VCaP (cell line): ENCODE results near the gene GRHPR.
A peak's percentile ranks its signal among the peaks of the same experiment; 100 is the strongest.

Experiments used
- H3K27ac ChIP-seq: fragments of 450-650 bp; 2 replicates; pipeline ENCODE4 v1.5.1; 2017
- CTCF ChIP-seq: fragments of 450-650 bp; conservative IDR thresholded peaks from 2 replicates; pipeline ENCODE4 v1.5.1; 2017; ENCODE audit warnings: mild to moderate bottlenecking, moderate library complexity

The GRHPR gene

DNA sequence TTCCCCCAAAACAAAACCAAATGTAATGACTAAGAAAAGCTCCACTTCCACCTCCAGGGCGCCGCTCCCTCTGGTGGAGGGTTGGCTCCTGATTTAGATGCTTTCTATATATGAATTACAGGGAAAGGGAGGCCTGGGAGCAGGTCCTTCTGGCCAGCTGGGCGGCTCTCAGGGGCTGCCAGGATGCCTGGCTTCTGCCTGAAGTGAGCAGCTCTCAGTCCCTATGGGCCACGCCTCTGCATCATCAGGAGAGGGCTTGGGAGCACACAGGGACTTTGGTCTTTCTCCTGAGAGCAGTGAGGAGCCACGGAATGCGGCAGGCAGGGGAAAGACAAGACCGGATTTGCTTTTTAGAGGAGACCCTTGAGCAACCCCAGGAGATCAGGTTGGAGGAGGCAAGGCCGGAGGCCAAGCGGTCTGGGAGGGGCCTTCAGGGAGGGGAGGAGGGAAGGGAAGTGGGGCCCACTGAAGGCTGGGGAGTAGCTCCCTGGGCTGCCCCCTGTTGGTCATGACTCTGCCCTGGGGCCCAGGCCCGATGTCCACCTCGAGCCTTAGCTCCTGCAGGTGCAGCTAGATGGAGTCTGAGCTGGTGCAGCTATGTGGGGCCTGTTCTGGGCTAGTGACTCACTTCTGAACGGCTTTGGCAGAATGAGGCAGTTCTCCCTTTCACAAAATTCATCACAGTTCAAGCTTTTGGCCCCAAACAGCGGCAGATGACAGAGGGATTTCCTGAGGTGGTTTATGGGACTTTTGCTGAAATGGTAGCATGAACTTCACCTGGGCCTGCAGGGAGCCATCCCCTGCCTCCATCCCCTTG is 11.3 kb upstream of the GRHPR start:
- peak; percentile 62 for TF ChIP-seq CTCF
- H3K27ac ChIP-seq = no peak overlapping the region

DNA sequence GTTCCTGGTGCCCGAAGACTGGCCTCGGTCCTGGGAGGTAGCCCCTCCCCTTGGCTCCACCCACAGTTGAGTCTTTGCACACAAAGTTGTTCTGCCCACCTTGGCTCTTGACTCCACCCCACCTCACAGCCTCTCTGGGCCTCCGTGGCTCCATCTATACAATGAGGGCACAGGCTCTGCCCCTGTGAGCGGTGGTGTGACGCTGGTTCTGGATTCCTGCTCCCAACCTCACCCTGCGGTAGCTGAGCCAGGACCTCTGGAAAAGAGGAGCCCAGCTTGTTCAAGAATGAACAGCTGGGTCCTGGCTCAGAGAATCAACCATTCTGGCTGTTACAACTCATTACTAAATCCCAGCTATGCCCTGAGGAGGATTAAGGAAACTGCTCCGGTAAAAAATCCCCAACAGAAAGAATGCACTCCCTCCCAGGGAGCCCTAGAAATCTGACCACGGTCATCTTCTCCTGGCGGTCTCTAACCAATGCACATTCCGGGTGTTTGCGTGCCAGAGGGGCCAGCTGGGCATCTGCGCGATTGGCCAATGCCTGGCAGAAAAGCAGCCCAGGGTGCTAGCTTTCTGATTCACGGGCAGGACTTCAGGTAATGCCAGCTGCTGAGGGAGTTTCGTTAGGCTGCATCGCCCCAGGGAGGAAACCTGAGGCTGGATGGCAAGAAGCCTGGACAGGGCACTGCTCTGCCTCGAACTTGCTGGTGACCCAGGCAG is 9.9 kb upstream of the GRHPR start:
- TF ChIP-seq CTCF = no peak
- H3K27ac ChIP-seq = no peak overlapping the region

GRCh38 chr9:37413311-37413710 is 9.2 kb upstream of the GRHPR start:
- TF ChIP-seq CTCF = no peak
- H3K27ac ChIP-seq = no peak overlapping the region

- no peak overlapping the region for H3K27ac ChIP-seq
Measured at GRCh38 chr9:37414503-37414943, 8.0 kb upstream of the GRHPR start.

GRCh38 chr9:37415011-37415719 is 7.3 kb upstream of the GRHPR start:
- TF ChIP-seq CTCF = peak; percentile 91
- H3K27ac ChIP-seq = no peak overlapping the region

More at GRCh38 chr9:37414503-37414943, 8.0 kb upstream of the GRHPR start:
- no peak for TF ChIP-seq CTCF

DNA sequence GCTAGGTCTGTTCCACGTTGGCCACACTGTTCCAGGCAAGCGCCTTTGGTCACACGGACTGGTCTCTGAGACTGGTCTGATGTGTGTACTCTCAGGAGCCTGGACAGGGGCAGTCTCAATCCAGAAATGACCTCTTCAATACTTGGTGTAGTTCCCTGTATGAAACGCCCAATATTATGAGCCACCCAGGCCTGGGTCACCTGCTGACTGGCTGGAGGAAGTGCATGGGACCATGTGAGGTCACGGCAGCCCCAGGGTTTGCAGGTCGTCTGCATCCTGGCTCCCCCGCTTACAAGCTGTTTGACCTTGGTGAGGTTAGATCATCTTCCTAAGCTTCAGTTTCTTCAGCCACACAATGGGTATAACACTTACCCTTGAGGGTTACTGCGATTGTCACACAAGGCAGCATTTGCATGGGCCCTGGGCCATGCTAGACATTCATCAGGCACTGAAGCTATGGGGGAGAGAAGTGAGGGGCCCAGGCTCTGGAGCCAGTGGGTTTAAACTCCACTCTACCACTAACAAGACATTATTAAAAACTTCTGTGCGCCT is 5.2 kb upstream of the GRHPR start:
- no peak for TF ChIP-seq CTCF
- no peak overlapping the region for H3K27ac ChIP-seq
